HT-29 (cell line): Measurements from ENCODE around the gene DACH1. TPM values are rescaled to one million over a fixed set of nuclear protein-coding genes. Genes with fewer than 3 reads are reported as not detected.

ENCODE experiments used
- DNase-seq: peaks from one replicate; pipeline ENCODE4 v3.0.0-alpha.2; 2015; ENCODE audit warnings: low spot score
- total RNA-seq: library from RNA; depleted of rRNA; stranded (reverse); fragments of >200 nt; shearing (Covaris generic); gene quantifications from 2 replicates; pipeline ENCODE4 v1.2.3, GENCODE V29; 2014

Gene DACH1
- total RNA-seq, 1 experiment from 2014 or later: 0.48 TPM

DNA sequence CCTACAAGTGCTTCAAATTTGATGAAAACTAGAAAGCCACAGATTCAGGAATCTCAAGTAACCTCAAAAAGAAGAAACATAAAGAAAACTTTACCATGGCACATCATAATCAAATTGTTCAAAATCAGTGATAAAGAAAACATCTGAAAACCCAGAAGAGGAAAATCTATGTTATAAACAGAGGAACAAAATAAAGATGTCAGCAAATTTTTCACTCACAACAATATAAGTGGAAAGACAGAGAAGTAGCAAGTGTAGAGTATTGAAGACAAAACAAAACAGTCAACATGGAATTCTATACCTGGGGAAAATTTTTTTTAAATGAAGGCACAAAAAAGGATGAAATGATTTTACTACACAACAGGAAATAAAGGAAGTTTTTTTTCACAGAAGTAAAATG lies 470.9 kb downstream of the DACH1 start:
- no peak for DNase-seq

DNA sequence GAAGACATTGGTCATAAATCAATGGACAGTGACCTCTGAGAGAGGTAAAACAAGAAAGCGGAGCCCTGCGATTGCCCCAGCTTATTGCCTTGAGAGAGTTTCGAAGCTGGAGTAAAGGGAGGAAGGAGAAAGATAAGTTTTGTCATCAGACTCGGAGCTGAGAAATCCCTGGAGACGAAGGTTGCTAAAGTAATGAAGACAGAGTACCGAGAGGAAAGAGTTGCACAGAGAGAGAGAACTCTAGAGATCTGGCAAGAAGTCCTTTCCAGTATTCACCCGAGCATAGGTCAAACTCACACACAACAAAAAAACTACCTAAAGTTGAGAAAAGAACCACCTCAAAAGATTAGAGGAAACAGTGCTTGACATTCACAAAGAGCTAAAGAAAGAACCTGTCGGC lies 472.0 kb downstream of the DACH1 start:
- DNase-seq: no peak

DNA sequence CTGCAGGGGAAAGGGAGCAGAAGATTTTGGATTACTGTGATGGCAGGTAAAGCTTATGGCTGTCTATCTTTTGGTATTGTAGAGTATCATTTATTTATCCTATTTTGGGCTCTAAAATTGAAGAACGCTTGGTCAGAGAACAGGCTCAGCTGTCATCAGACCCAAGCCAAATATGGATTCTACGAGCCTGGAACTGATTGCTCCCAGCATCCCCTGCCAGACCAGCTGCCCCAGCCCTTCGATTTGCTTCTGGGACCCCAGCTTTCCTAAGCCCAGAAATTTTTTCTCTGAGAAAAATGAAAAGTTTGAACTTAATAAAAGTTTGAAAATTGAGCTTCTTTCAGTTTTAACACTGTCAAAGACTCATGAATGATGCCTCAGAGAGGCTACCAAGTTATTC lies 472.8 kb downstream of the DACH1 start:
- DNase-seq: no peak
